IMR-90 (cell line): ENCODE data around the gene GPR107.

Experiments used
- BHLHE40 ChIP-seq: fragments of 150-350 bp; IDR thresholded peaks from 2 replicates; pipeline ENCODE4 v1.6.1; 2016; ENCODE audit warnings: mild to moderate bottlenecking, low read depth, low read length
- CEBPB ChIP-seq: IDR thresholded peaks from 2 replicates; pipeline ENCODE4 v1.6.1; 2012; ENCODE audit warnings: low read depth, low read length, improper control_type of control experiment
- CHD1 ChIP-seq: IDR thresholded peaks from 2 replicates; pipeline ENCODE4 v1.6.1; 2012; ENCODE audit warnings: low read depth, low read length, improper control_type of control experiment
- FOS ChIP-seq: fragments of 150-350 bp; IDR thresholded peaks from 2 replicates; pipeline ENCODE4 v1.6.1; 2016; ENCODE audit warnings: low read depth, low read length
- MAZ ChIP-seq: IDR thresholded peaks from 2 replicates; pipeline ENCODE4 v1.6.1; 2012; ENCODE audit warnings: low read depth, mild to moderate bottlenecking, low read length, improper control_type of control experiment, moderate library complexity, borderline replicate concordance
- MXI1 ChIP-seq: IDR thresholded peaks from 2 replicates; pipeline ENCODE4 v1.6.1; 2012; ENCODE audit warnings: low read depth, mild to moderate bottlenecking, low read length, moderate library complexity, borderline replicate concordance
- POLR2A ChIP-seq: IDR thresholded peaks from 2 replicates; pipeline ENCODE4 v1.6.1; 2012; ENCODE audit warnings: mild to moderate bottlenecking, low read depth, low read length
- RAD21 ChIP-seq: IDR thresholded peaks from 2 replicates; pipeline ENCODE4 v1.6.1; 2012; ENCODE audit warnings: low read length, improper control_type of control experiment
- RFX5 ChIP-seq: IDR thresholded peaks from 2 replicates; pipeline ENCODE4 v1.8.0; 2012; ENCODE audit warnings: low read depth, mild to moderate bottlenecking, low read length, moderate library complexity
- SMC3 ChIP-seq: fragments of 150-350 bp; IDR thresholded peaks from 2 replicates; pipeline ENCODE4 v1.6.1; 2016; ENCODE audit warnings: low read depth, mild to moderate bottlenecking, antibody characterized with exemption, low read length, moderate library complexity
- TF ChIP-seq, protein P1 (sequence below): fragments of 150-350 bp; IDR thresholded peaks from 2 replicates; pipeline ENCODE4 v1.6.1; 2017; ENCODE audit warnings: mild to moderate bottlenecking, antibody characterized with exemption, low read length, low read depth
- TF ChIP-seq, protein P2 (sequence below): conservative IDR thresholded peaks from 2 replicates; pipeline ENCODE4 v1.5.1; 2012; ENCODE audit warnings: mild to moderate bottlenecking, low read depth, low read length, improper control_type of control experiment
- TF ChIP-seq, protein P3 (sequence below): fragments of 150-350 bp; IDR thresholded peaks from 2 replicates; pipeline ENCODE4 v1.6.1; 2016; ENCODE audit warnings: low read depth, mild to moderate bottlenecking, low read length, moderate library complexity, borderline replicate concordance

DNA sequence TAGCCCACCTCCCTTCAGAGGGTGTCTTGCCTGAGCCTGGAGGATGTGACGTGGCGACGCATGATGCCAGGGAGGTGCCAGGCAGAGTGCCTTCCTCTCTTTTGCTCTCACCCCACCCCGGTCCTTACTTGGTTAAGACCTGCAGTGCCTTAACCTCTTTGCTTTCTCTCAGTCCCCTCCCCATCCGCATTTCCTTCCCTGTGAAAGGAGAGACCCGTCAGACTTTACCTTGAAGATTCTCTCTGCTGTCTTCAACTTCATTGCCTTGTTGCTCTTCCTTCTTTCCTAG, 66.5 kb downstream of the GPR107 start:
- TF ChIP-seq POLR2A (no peak), BHLHE40 (no peak), RFX5 (no peak), RAD21 (no peak), CHD1 (no peak), CEBPB (no peak), SMC3 (no peak), MXI1 (no peak), MAZ (no peak), FOS (no peak)
- TF ChIP-seq, protein P1, sequence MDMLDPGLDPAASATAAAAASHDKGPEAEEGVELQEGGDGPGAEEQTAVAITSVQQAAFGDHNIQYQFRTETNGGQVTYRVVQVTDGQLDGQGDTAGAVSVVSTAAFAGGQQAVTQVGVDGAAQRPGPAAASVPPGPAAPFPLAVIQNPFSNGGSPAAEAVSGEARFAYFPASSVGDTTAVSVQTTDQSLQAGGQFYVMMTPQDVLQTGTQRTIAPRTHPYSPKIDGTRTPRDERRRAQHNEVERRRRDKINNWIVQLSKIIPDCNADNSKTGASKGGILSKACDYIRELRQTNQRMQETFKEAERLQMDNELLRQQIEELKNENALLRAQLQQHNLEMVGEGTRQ, result no peak
- TF ChIP-seq, protein P2, sequence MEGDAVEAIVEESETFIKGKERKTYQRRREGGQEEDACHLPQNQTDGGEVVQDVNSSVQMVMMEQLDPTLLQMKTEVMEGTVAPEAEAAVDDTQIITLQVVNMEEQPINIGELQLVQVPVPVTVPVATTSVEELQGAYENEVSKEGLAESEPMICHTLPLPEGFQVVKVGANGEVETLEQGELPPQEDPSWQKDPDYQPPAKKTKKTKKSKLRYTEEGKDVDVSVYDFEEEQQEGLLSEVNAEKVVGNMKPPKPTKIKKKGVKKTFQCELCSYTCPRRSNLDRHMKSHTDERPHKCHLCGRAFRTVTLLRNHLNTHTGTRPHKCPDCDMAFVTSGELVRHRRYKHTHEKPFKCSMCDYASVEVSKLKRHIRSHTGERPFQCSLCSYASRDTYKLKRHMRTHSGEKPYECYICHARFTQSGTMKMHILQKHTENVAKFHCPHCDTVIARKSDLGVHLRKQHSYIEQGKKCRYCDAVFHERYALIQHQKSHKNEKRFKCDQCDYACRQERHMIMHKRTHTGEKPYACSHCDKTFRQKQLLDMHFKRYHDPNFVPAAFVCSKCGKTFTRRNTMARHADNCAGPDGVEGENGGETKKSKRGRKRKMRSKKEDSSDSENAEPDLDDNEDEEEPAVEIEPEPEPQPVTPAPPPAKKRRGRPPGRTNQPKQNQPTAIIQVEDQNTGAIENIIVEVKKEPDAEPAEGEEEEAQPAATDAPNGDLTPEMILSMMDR, result no peak
- TF ChIP-seq, protein P3, sequence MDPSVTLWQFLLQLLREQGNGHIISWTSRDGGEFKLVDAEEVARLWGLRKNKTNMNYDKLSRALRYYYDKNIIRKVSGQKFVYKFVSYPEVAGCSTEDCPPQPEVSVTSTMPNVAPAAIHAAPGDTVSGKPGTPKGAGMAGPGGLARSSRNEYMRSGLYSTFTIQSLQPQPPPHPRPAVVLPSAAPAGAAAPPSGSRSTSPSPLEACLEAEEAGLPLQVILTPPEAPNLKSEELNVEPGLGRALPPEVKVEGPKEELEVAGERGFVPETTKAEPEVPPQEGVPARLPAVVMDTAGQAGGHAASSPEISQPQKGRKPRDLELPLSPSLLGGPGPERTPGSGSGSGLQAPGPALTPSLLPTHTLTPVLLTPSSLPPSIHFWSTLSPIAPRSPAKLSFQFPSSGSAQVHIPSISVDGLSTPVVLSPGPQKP, result no peak
